HG03066 (cell line): ENCODE results near the gene FA2H.
"Not testable (repeated sequence)": the region's sequence is repeated elsewhere in the genome, so short reads cannot be mapped to it uniquely, and the experiment has no call there.

Source experiments
- ATAC-seq: cut with Tn5 transposase; IDR thresholded peaks from one replicate; pipeline ENCODE4 v1.9.1; 2021; ENCODE audit warnings: low read depth; ENCODE audit not compliant: unreplicated experiment

FA2H gene

GRCh38 chr16:74695450-74696422, 78.9 kb downstream of the FA2H start:
- peak; percentile 81 for ATAC-seq

GRCh38 chr16:74691093-74691855, 83.3 kb downstream of the FA2H start:
- no peak for ATAC-seq

GRCh38 chr16:74682556-74682955, 92.1 kb downstream of the FA2H start:
- no peak for ATAC-seq

GRCh38 chr16:74680681-74681080, 93.9 kb downstream of the FA2H start:
- ATAC-seq: no peak

- no peak for ATAC-seq
These were observed 94.6 kb downstream of the FA2H start for GRCh38 chr16:74679983-74680382.

- ATAC-seq: no peak
These were observed 96.8 kb downstream of the FA2H start for GRCh38 chr16:74677868-74678267.

GRCh38 chr16:74673876-74674275, 100.7 kb downstream of the FA2H start:
- no peak for ATAC-seq

GRCh38 chr16:74668877-74669276, 105.7 kb downstream of the FA2H start:
- ATAC-seq: not testable (repeated sequence)

- ATAC-seq: no peak
These were observed 107.3 kb downstream of the FA2H start for GRCh38 chr16:74667255-74667700.

- peak; percentile 100 for ATAC-seq
These were observed 108.0 kb downstream of the FA2H start, which contains the start of gene RFWD3 for GRCh38 chr16:74666425-74667254. Gene RFWD3 (minus strand): TSS chr16:74666877. CDS start chr16:74661449, 5,428 bp downstream.

GRCh38 chr16:74666010-74666421, 108.6 kb downstream of the FA2H start:
- no peak for ATAC-seq
